ENCODE data around the gene PSMC3.
A peak's percentile ranks its signal among the peaks of the same experiment; 100 is the strongest.

Gene PSMC3

GRCh38 chr11:47413908-47414684 is 12.1 kb downstream of the PSMC3 start:
- DNase-seq (ENCODE audit: low read depth), result no peak

DNA sequence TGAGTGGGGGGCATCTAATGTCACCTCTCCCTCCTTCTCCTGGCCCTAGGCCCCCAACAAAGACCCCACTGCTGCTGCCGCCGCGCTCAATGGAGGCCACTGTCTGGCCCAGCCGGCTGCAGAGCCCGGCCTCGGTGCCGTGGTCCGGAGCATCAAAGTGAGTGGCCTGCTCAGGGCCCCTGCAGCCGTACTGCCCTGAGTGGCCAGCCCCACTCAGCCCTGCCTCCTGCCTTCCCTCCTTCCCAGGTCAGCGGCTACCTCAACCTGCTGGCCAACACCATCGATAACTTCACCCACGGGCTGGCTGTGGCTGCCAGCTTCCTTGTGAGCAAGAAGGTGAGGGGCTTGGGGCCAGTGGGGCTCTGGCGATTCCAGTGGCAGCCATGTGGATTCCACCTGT is 12.9 kb downstream of the PSMC3 start:
- no peak for DNase-seq (ENCODE audit: low read depth)

- peak; percentile 40 for DNase-seq (ENCODE audit: low read depth)
Measured at GRCh38 chr11:47411884-47412746, 14.1 kb downstream of the PSMC3 start.

GRCh38 chr11:47410370-47411264 is 15.6 kb downstream of the PSMC3 start:
- DNase-seq (ENCODE audit: low read depth), result no peak

GRCh38 chr11:47409440-47410369 is 16.5 kb downstream of the PSMC3 start:
- DNase-seq (ENCODE audit: low read depth), result no peak

DNA sequence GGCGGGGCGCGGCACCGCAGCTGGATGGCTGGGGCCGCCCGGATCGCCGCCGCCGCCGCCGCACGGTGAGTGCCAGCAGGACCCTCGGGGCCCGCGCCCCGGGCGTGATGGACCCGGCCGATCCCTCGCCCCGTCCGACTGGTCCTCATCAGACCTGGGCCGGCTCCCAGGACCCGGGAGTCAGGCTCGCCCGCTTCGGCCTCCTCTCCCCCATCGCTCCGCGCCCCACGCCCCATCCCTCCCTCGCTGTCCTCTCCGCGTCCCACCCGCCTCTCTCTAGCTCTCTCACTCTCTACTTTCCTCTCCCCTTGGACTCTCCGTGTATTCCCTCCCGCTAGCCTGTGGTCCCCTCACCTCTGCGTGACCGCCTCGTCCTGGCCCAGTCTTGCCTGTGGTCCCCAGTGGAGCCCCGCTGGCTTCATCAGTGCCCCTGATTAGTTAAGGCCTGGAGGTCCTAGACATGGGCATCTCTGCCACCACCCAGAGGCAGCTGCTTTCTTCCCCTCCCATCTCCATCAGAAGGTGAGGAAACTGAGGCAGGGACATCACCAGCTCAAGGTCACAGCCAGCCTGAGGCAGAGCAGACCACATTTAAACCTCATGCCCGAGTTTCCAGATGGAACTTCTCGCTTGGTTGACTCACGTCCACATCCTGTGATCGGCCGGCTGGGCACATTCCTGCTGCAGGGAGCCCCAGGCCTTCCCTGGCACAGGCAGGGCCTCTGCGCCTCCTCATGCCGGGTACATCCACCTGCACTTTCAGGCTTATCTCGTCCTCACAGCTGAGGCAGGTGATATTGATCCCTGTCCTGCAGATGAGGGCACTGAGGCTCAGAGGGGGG is 17.4 kb downstream of the PSMC3 start:
- peak; percentile 77 for DNase-seq (ENCODE audit: low read depth)

DNA sequence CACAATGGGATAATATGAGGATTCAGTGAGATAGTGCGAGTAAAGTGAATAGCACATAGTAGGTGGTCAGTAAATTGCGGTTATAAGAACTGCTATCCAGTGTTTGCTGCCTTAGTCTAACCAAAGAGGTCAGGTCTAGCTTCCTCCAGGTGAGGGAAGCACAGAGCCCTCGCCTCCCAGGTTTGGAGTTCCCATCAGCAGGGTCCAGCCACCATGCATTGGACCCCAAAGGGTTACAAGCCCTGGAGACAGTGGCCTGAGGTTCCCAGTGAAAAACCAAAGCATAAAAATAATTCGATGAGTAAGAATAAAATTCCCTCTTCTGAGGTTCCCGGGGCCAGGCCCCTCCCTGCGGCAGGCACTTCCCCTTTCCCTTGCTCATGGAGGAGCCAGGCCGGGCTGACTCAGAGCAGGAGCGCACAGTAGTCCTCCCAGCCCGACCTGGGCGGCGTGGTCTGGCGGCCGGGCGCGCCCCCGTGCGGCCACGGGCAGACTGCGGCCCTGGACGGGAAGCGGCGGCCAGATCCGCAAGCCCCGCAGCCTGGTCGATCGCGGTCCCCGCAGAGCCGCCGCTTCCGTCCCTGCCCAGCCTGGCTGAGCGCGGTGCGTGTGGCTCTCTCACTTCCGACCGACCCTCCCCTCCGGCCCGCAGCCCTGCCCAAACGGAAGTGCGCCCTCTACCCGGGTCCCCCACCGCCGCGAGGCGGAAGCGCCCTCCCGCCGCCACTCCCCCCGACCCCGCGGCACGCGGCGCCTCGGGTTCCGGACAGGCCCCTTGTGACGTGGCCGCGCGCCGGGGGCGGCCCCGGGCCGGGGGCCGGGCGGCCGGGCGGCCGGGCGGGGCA is 18.3 kb downstream of the PSMC3 start, which contains the start of gene SLC39A13:
Gene SLC39A13 (plus strand): TSS at position 845 of the 845 bp plus-strand sequence. CDS start 1,505 bp downstream, outside the sequence.
- peak; percentile 97 for DNase-seq (ENCODE audit: low read depth)

GRCh38 chr11:47406896-47407745 is 19.1 kb downstream of the PSMC3 start:
- DNase-seq (ENCODE audit: low read depth), result peak; percentile 66

DNA sequence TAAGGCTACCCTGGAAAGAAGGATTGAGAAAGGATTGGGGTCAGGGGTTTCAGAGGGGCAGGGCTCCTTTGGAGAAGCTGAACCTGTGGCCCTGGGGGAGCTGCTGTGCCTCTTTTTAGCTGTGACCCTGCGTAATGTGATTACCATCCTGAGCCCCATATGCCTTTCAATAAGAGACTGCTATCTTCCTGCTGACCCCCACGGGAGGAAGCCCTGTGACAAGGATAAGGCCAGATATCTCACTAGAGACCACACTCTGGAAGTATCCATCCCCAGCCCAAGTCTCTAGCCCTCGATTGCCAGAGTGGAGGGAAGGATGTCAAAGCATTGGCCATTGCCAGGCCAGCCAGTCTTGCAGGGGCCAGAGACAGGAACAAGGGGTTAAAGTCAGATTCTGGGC is 22.7 kb downstream of the PSMC3 start:
- DNase-seq (ENCODE audit: low read depth), result no peak

- no peak for DNase-seq (ENCODE audit: low read depth)
Measured at GRCh38 chr11:47403135-47403534, 23.1 kb downstream of the PSMC3 start.

DNA sequence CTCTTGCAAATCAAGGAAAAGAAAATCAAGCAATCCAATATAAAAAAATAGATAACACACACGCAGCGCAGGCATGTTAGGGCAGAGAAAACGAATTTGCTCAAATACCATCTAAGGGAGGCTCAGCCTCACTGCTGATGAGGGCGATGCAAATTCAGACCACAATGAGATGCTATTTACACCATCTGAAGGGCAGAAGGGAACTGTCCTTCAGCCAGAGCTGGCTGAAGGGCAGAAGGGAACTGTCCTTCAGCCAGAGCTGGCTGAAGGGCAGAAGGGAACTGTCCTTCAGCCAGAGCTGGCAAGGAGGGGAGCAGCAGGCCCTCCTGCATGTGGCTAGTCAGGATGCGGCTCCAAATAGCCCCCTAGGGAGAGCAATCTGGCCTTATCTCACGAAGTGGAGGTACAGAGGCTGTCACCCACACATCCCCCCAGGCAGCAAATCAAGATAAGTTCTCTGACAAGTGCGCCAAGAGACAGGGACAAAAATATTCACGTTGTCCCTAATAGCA is 25.4 kb downstream of the PSMC3 start:
- no peak for DNase-seq (ENCODE audit: low read depth)

- DNase-seq (ENCODE audit: low read depth), result no peak
Measured at GRCh38 chr11:47399860-47400767, 26.1 kb downstream of the PSMC3 start.

DNA sequence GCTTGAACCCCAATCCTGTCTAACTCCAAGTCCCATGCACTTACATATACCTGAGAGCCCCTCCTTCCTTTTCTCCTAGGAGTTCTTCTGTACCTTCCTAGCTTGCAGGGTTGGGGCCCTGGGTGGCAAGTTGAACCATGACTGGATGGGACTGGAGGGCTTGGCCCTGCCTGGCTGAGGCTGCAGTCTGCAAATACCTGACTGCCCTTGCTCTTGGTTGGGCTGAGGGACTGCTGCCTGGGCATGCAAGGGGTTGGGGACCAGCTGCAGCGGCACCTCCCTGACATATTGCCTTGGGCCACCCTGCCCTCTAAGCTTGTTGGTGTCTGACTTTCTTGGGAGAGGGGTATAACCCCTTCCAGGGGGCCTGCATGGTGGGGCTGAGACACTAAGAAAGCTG is 27.7 kb downstream of the PSMC3 start:
- DNase-seq (ENCODE audit: low read depth), result no peak

DNA sequence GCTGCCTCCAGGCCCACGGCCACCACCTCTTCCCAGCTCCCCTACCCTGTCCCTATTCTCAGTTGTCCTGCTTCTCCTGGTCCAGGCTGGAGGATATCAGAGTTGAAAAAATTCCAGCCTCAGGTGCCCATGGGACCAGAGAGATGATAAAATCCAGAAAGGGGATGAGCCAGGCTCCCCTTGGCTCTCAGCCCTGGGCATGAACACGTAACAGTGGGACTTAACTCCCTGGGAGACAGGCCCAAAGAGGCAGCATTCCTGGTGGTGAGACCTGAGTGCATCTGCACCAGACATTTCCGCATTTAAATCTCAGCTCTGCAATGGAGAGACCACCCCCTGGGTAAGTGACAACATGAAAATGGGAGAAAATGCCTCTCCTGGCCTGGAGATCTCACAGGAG is 28.2 kb downstream of the PSMC3 start:
- no peak for DNase-seq (ENCODE audit: low read depth)

- DNase-seq (ENCODE audit: low read depth), result no peak
Measured at GRCh38 chr11:47396049-47396320, 30.3 kb downstream of the PSMC3 start.

GRCh38 chr11:47395223-47396048 is 30.8 kb downstream of the PSMC3 start:
- no peak for DNase-seq (ENCODE audit: low read depth)
